ENCODE measurements around the gene NTMT1.

Gene NTMT1, protein sequence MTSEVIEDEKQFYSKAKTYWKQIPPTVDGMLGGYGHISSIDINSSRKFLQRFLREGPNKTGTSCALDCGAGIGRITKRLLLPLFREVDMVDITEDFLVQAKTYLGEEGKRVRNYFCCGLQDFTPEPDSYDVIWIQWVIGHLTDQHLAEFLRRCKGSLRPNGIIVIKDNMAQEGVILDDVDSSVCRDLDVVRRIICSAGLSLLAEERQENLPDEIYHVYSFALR

GRCh38 chr9:129626079-129626624, at the start of gene NTMT1:
Gene NTMT1, plus strand, starts transcription at chr9:129626163. Its CDS starts 6,541 bp downstream, at chr9:129632704.
- H3K36me3 ChIP-seq (ENCODE audit: insufficient read depth, low read length): no peaks in the 10 kb centered on the region
- H3K27ac ChIP-seq (ENCODE audit: low read depth, low read length): peak within 1 kb of the TSS; percentile 38
- peak within 1 kb of the TSS; percentile 96 for H3K9ac ChIP-seq (ENCODE audit: low read length)
- no peaks in the 10 kb centered on the region for H3K9me3 ChIP-seq (ENCODE audit: low read length)
- peaks cover 33% of the 10 kb centered on the region for H3K4me1 ChIP-seq (ENCODE audit: insufficient read depth, low read length)
- no peaks in the 10 kb centered on the region for H3K27me3 ChIP-seq (ENCODE audit: control insufficient read depth in 1 of 2, insufficient read depth in 2 of 2, low read length in 2 of 2)
- peak within 1 kb of the TSS; percentile 35 to 99 for H3K4me3 ChIP-seq (ENCODE audit: low read depth in 1 of 2, low read length in 2 of 2)

GRCh38 chr9:129576546-129577543, 49.1 kb upstream of the NTMT1 start:
- H3K4me3 ChIP-seq (ENCODE audit: low read depth in 1 of 2, low read length in 2 of 2): no peak overlapping the region
- no peaks in the 10 kb centered on the region for H3K9me3 ChIP-seq (ENCODE audit: low read length)
- H3K9ac ChIP-seq (ENCODE audit: low read length): no peak overlapping the region
- H3K27me3 ChIP-seq (ENCODE audit: control insufficient read depth in 1 of 2, insufficient read depth in 2 of 2, low read length in 2 of 2): no peaks in the 10 kb centered on the region
- H3K36me3 ChIP-seq (ENCODE audit: insufficient read depth, low read length): no peaks in the 10 kb centered on the region
- no peak overlapping the region for H3K27ac ChIP-seq (ENCODE audit: low read depth, low read length)
- H3K4me1 ChIP-seq (ENCODE audit: insufficient read depth, low read length): no peaks in the 10 kb centered on the region

DNA sequence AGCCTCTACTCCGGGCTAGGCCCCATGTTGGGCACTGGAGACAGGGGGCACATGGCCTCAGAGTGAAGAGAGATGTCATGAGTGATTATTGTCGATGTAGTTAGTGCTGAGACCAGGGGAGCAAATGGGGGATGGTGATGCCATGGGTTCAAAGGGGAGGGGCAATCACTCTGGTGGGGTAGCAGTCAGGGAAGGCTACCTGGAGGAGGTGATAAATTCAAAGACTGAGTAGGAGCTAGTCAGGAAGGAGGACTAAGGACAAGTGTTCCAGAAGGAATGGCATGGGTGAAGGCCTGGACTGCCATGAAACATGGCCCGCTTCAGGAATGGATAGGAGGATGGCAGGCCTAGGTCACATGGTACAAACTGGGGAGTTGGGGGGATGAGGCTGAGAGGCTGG, 46.7 kb upstream of the NTMT1 start:
- Histone ChIP-seq H3K4me3 (ENCODE audit: low read depth in 1 of 2, low read length in 2 of 2) (no peak overlapping the region), H3K9ac (ENCODE audit: low read length) (no peak overlapping the region), H3K27ac (ENCODE audit: low read depth, low read length) (no peak overlapping the region)

DNA sequence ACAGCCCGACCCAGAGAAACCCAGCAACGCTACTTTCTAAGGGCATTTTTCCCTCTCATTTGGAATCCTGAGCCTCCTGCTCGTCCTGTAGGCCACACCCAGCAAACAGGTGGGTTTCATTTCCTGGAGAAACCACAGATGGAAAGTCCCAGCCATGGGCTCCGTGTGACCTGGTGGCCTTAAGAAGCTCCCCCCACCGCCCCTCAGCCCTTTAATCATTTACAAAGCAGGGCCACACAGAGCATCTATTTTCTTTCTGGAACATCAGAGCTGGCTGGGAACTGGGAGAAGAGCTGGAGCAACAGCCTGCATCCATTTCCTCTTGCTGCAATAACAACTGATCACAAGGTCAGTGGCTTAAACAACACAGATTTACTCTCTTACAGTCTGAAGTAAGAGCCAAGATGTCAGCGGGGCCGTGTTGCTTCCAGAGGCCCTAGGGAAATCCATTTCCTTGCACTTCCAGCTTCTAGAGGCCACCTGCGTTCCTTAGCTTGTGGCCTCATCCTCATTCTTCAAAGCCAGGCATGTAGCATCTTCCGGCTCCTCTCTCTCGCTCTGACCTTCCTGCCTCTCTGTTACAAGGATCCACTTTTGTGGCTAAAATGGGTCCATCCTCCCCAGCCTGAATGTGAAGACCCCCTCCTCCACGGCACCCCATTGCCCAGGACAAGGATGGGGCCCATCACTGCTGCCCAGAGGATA, 45.6 kb upstream of the NTMT1 start:
- Histone ChIP-seq H3K9ac (ENCODE audit: low read length) (no peak overlapping the region), H3K9me3 (ENCODE audit: low read length) (no peaks in the 10 kb centered on the region), H3K4me1 (ENCODE audit: insufficient read depth, low read length) (peaks cover 7% of the 10 kb centered on the region), H3K4me3 (ENCODE audit: low read depth in 1 of 2, low read length in 2 of 2) (no peak overlapping the region), H3K27me3 (ENCODE audit: control insufficient read depth in 1 of 2, insufficient read depth in 2 of 2, low read length in 2 of 2) (no peaks in the 10 kb centered on the region), H3K36me3 (ENCODE audit: insufficient read depth, low read length) (no peaks in the 10 kb centered on the region), H3K27ac (ENCODE audit: low read depth, low read length) (no peak overlapping the region)

More for the DNA sequence above, 46.7 kb upstream of the NTMT1 start:
- no peaks in the 10 kb centered on the region for H3K27me3 ChIP-seq (ENCODE audit: control insufficient read depth in 1 of 2, insufficient read depth in 2 of 2, low read length in 2 of 2)
- no peaks in the 10 kb centered on the region for H3K36me3 ChIP-seq (ENCODE audit: insufficient read depth, low read length)
- H3K4me1 ChIP-seq (ENCODE audit: insufficient read depth, low read length): peaks cover 3% of the 10 kb centered on the region
- H3K9me3 ChIP-seq (ENCODE audit: low read length): no peaks in the 10 kb centered on the region

DNA sequence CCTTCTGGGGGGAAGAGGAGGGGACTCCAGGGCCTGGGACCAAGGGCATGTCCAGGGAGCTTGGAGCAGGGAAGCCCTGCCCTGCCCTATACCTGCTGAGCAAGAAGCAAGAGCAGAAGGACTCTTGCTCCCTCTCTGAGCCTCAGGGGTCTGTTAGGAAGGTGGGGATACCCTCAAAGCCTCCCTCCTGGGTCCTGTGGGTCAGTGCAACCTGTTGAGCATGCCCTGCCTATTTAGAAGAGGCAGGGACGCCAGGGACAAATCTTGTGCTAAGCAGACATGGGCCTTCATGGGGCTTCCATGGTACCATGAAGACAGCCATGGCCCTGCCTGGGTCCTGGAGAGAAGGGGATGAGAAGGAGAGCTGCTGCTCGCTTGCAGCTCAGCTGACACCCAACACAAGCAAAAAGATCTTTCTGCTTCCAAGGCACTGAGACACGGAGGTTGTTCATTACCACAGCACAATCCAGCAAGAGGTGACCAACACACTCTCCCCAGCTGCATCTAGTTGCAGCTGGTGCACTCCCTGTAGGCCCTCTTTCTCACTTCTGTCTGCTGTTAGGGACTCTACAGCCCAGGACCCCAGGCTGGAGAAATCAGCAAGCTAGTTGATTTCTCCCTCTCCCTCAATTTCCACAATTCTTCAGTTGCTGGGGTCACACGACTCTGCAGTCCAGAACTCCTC, 44.3 kb upstream of the NTMT1 start:
- H3K27ac ChIP-seq (ENCODE audit: low read depth, low read length): no peak overlapping the region
- peaks cover 7% of the 10 kb centered on the region for H3K4me1 ChIP-seq (ENCODE audit: insufficient read depth, low read length)
- H3K4me3 ChIP-seq (ENCODE audit: low read depth in 1 of 2, low read length in 2 of 2): no peak overlapping the region
- H3K36me3 ChIP-seq (ENCODE audit: insufficient read depth, low read length): no peaks in the 10 kb centered on the region
- no peaks in the 10 kb centered on the region for H3K27me3 ChIP-seq (ENCODE audit: control insufficient read depth in 1 of 2, insufficient read depth in 2 of 2, low read length in 2 of 2)
- no peaks in the 10 kb centered on the region for H3K9me3 ChIP-seq (ENCODE audit: low read length)
- no peak overlapping the region for H3K9ac ChIP-seq (ENCODE audit: low read length)

DNA sequence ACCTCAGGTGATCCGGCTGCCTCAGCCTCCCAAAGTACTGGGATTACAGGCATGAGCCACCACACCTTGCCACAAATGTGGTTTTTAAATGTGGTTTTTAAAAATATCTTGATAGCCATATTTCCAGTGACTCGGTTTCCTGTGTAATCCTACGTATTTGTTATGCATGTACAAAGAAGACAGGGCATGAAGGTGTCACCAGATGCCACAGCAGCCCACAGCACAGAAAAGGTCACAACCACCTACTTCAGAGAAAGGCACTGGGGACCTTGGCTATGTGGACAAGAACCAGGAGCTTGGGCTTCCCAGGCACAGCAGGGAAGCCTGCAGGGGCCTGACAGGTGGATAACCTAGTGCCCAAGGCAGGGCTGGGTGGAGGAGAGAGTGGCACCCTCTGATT, 43.1 kb upstream of the NTMT1 start:
- no peak overlapping the region for H3K27ac ChIP-seq (ENCODE audit: low read depth, low read length)
- H3K27me3 ChIP-seq (ENCODE audit: control insufficient read depth in 1 of 2, insufficient read depth in 2 of 2, low read length in 2 of 2): no peaks in the 10 kb centered on the region
- no peaks in the 10 kb centered on the region for H3K9me3 ChIP-seq (ENCODE audit: low read length)
- H3K4me3 ChIP-seq (ENCODE audit: low read depth in 1 of 2, low read length in 2 of 2): no peak overlapping the region
- peaks cover 7% of the 10 kb centered on the region for H3K4me1 ChIP-seq (ENCODE audit: insufficient read depth, low read length)
- H3K9ac ChIP-seq (ENCODE audit: low read length): no peak overlapping the region
- no peaks in the 10 kb centered on the region for H3K36me3 ChIP-seq (ENCODE audit: insufficient read depth, low read length)

DNA sequence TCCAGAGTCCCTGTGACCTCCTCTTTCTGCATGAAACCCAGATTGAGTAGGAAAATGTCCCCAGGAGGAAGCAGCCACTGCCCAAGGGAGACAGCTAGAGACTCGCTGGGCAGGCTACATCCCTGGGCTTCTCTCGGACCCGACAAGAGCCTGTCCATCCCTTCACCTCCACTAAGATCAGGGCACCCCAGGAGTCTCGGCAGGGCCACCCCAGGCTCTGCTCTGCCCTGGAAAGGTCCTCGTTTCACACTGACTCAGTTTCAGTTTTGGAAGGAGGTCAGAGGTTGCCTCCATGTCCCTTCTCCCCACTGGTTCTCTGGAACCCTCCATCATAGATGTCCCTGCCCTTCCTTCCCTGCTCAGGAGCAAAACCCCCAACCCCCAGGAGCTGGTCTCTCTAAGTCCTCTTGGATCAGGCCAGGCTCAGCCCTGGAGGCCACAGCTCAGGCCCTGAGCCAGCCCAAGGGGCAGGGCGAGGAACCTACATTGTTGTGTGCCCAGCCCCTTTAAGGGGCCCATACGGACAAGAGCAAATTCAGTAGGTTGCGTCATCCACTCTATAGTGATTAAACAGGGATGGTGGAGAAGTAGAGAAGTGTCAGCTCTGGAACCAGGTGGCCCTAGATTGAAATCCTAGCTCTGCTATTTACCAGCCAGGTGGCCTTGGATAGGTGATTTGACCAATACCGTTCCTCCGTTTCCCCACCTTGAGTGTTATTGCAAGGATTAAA, 42.5 kb upstream of the NTMT1 start:
- no peak overlapping the region for H3K9ac ChIP-seq (ENCODE audit: low read length)
- H3K27ac ChIP-seq (ENCODE audit: low read depth, low read length): no peak overlapping the region
- no peak overlapping the region for H3K4me3 ChIP-seq (ENCODE audit: low read depth in 1 of 2, low read length in 2 of 2)
- no peaks in the 10 kb centered on the region for H3K36me3 ChIP-seq (ENCODE audit: insufficient read depth, low read length)
- peaks cover 7% of the 10 kb centered on the region for H3K4me1 ChIP-seq (ENCODE audit: insufficient read depth, low read length)
- no peaks in the 10 kb centered on the region for H3K27me3 ChIP-seq (ENCODE audit: control insufficient read depth in 1 of 2, insufficient read depth in 2 of 2, low read length in 2 of 2)
- no peaks in the 10 kb centered on the region for H3K9me3 ChIP-seq (ENCODE audit: low read length)

DNA sequence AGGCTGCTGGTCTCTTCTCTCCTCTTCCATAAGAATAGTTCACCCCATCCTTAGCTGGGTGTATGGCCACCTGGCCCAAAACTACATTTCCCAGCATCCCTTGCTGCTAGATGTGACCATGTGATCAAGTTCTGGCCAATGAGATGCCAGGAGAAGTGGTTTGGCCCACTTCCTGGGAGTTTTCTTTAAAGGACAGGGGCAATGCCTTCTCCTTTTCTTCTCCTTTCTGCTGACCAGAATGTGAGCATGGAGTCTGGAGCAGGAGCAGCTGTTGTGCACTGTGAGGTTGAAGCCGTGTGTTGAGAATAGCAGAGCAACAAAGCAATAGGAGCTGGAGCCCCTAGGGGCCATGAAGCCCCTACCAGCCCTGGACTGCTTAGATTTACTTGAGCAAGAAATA, 41.8 kb upstream of the NTMT1 start:
- H3K9ac ChIP-seq (ENCODE audit: low read length): no peak overlapping the region
- no peaks in the 10 kb centered on the region for H3K27me3 ChIP-seq (ENCODE audit: control insufficient read depth in 1 of 2, insufficient read depth in 2 of 2, low read length in 2 of 2)
- H3K36me3 ChIP-seq (ENCODE audit: insufficient read depth, low read length): no peaks in the 10 kb centered on the region
- peaks cover 7% of the 10 kb centered on the region for H3K4me1 ChIP-seq (ENCODE audit: insufficient read depth, low read length)
- no peaks in the 10 kb centered on the region for H3K9me3 ChIP-seq (ENCODE audit: low read length)
- H3K4me3 ChIP-seq (ENCODE audit: low read depth in 1 of 2, low read length in 2 of 2): no peak overlapping the region
- no peak overlapping the region for H3K27ac ChIP-seq (ENCODE audit: low read depth, low read length)

- Histone ChIP-seq H3K4me1 (ENCODE audit: insufficient read depth, low read length) (peaks cover 7% of the 10 kb centered on the region), H3K27ac (ENCODE audit: low read depth, low read length) (no peak overlapping the region), H3K9me3 (ENCODE audit: low read length) (no peaks in the 10 kb centered on the region), H3K9ac (ENCODE audit: low read length) (no peak overlapping the region), H3K36me3 (ENCODE audit: insufficient read depth, low read length) (no peaks in the 10 kb centered on the region), H3K4me3 (ENCODE audit: low read depth in 1 of 2, low read length in 2 of 2) (no peak overlapping the region), H3K27me3 (ENCODE audit: control insufficient read depth in 1 of 2, insufficient read depth in 2 of 2, low read length in 2 of 2) (no peaks in the 10 kb centered on the region)
These were observed 40.6 kb upstream of the NTMT1 start for GRCh38 chr9:129585352-129585751.

DNA sequence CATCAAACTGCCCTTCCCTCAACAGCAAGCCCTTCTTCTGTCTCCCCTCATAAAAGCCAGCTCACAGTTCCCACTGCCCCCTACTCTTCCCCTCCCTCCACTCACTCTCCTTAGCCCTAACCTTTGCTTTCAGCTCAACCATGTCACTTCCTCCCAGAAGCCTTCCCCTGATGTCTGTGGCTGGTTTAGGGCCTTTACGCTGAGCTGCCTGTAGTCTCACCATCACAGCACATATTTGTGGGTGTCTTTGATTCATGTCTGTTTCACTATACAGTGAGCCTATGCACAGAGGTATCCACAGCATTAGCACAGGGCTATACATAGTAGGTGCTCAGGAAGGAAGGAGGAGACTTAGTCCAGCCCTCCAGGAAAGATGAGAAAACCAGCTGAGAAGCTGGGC, 39.7 kb upstream of the NTMT1 start:
- no peaks in the 10 kb centered on the region for H3K9me3 ChIP-seq (ENCODE audit: low read length)
- peaks cover 7% of the 10 kb centered on the region for H3K4me1 ChIP-seq (ENCODE audit: insufficient read depth, low read length)
- H3K27ac ChIP-seq (ENCODE audit: low read depth, low read length): no peak overlapping the region
- no peaks in the 10 kb centered on the region for H3K27me3 ChIP-seq (ENCODE audit: control insufficient read depth in 1 of 2, insufficient read depth in 2 of 2, low read length in 2 of 2)
- no peak overlapping the region for H3K9ac ChIP-seq (ENCODE audit: low read length)
- H3K4me3 ChIP-seq (ENCODE audit: low read depth in 1 of 2, low read length in 2 of 2): no peak overlapping the region
- H3K36me3 ChIP-seq (ENCODE audit: insufficient read depth, low read length): no peaks in the 10 kb centered on the region

Measured in muscle layer of colon (tissue), 2 donors.